CD4-positive, alpha-beta T cell treated with Interleukin-12 subunit alpha and Interleukin-12 subunit beta, for 1 hour (primary cell): ENCODE measurements around the gene CEP170.
"Not testable (repeated sequence)": the region's sequence is repeated elsewhere in the genome, so short reads cannot be mapped to it uniquely, and the experiment has no call there.

Experiments
- DNase-seq: peaks from one replicate; pipeline ENCODE4 v3.0.0-alpha.2; 2020

The CEP170 gene

DNA sequence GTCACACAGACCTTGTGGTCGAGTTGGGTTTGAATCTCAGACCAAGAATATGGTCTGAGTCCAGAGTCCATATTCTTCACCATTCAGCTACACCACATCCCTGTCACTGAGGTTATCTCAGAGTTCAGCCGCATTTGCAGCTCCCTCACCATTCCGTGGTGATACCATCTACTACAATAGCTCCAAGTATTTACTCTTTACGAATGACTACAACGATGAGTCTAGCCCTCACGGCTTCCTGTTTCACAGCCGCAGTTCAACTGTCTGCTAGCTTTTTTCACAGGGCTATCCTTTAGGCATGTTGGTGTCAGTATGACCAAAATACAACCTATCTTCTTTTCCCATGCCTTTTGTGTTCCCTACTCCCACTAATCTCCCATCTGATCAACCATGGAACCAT lies 104.2 kb downstream of the CEP170 start:
- not testable (repeated sequence) for DNase-seq

DNA sequence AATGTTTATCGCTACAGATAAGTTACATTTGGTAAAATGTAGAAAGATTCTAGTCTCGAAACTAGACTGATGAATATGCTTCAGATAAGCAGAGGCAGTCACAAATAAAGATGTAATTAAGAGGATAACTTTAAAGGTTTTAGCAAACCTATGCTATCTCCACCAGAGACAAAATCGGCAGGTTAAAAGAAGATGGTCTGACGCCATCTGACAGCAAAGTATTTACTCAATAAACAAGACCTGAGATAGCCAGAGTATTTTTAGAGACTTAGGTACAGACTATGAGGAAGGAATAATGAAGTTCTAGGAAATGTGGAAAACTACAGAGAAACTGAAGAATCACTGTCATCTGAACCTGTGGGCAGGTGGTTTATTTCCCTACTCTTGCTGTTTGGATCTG lies 106.0 kb downstream of the CEP170 start:
- DNase-seq: not testable (repeated sequence)

DNA sequence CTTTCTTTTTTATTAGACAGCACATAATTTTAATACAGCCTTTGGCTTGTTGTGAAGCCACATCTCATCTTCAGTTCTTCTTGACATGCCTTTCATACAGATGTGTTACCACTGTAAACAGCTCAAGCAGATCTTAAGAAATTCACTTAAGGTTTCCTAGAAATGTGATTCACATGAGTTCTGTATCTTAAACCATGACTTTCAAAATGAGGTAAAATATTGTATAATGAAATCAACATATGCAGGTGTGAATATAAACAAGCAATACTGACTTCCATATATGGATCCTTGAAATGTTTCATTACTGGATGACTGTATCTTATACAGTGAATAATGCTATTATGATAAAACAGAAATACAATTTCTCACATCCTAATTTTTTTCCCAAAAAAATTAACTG lies 107.7 kb downstream of the CEP170 start:
- DNase-seq: not testable (repeated sequence)

DNA sequence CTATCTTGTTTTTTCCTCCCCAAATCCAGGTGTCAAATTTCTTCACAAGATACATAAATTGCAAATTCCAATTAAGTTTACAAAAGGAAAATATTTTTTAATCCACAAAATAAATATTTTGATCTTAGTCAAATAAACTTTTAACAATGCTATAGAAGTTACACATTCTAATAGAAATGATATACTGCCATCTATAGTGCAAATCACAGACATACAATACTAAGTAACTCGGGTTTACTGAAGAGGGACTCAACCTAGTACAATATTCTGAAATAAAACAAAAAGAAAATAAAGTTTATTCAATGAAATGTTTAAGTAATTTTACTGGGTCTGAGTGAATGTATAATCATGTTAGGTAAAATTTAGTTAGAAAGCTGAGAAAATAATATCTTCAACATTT lies 114.6 kb downstream of the CEP170 start:
- not testable (repeated sequence) for DNase-seq

DNA sequence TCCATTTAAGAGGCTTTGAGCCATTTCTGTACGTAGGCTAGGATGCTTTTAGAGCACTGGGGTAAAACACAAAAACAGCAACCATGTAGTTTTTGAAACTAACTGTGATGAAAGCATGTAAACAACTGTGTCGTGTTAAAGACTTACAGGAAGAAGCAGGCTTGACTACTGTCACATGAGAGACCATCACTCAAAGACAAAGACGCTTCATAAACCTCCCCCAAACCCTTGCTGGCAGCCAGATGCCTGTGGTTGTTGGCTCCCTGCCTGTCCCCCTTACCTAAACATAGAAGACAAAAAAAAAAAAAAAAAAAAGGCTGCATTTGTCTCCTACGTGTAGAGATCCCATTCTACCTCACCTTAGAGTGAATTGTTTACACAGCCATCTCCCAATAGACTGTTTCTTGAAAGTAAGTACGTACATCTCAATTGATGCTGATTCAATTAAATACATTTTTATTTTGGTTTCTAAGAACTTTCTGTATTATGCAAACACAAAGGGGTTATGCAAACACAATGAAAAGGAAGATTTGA lies 132.1 kb downstream of the CEP170 start:
- not testable (repeated sequence) for DNase-seq

DNA sequence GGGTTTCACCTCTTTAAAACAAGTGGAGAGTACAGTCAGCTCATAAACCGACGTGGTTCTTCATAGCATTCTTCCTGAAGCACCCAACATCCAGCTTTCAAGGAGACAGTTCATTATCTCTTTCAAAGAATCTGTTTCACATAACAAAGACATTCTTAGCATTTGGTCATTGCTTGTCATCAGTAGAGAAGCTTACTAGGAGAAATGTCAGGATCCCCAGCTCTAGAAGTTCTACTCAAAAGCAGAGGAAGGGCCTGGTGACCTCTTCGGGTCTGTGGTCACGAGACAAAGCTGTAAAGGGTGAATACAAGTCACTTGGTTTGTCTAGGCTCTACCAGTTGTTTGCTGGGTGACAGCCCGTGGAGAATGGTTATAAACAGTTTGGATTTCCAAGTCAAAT lies 133.1 kb downstream of the CEP170 start:
- DNase-seq: not testable (repeated sequence)

DNA sequence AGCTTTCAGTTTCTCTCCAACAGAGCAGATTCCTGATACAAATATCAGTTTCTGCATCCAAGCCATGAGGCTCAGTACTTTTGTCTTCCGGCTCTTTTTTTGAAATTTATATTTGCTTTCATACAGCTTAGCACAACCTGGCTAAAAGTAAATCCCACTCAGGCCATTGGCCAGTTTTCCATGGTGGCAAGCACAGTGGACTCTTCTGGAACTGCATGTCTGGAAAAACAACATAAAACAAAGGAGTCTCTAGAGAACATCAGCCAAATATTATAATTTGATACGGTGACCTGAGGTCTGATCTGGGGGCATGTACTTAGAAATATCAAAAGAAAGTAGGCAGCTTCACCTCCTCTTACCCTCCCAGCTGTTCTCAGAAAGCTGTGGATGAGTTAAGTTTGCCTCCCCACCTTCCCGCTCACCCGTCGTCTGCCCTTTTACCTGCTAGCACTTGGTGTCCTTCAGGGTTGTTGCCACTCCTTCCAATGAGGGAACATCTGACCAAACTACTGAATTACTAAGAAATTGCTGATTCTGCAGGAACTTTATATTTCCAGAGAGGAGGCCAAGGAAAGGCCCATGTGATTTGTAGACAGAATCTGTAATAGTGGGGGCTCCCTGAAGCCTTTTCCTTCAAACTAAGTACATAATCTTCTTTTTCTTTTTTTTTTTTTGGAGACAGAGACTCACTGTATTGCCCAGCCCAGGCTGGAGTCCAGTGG lies 136.3 kb downstream of the CEP170 start:
- DNase-seq: not testable (repeated sequence)

DNA sequence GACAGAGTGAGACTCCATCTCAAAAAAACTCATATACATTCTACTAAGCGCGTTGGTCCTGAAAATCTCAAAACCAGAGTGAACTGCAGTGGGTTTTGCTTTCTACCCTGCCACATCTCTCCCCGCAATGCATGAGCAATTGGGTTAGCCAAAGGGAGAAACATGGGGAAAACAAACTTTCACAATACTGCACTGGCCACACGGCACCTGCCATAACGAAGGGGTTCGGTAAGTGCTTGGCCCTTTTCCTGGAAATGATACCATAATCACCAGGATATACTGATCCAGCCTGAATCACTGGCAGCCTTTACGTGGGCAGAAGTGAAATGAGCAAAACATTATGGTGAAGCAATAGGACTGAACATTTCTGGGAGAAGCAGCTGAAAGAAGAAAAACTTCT lies 138.9 kb downstream of the CEP170 start:
- not testable (repeated sequence) for DNase-seq

DNA sequence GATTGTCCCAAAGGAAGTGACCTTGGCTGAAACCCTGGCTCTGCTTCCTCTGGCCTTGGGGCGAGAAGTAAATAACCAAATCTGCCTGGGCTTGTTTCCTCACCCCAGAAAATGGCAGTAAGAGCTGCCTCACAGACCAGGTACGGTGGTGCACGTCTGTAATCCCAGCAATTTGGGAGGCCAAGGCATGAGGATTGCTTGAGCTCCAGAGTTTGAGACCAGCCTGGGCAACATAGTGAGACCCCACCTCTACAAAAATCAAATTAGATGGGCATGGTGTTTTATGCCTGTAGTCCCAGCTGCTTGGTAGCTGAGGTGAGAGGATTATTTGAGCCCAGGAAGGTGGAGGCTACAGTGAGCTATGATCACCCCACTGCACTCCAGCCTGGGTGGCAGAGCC lies 140.3 kb downstream of the CEP170 start:
- not testable (repeated sequence) for DNase-seq

DNA sequence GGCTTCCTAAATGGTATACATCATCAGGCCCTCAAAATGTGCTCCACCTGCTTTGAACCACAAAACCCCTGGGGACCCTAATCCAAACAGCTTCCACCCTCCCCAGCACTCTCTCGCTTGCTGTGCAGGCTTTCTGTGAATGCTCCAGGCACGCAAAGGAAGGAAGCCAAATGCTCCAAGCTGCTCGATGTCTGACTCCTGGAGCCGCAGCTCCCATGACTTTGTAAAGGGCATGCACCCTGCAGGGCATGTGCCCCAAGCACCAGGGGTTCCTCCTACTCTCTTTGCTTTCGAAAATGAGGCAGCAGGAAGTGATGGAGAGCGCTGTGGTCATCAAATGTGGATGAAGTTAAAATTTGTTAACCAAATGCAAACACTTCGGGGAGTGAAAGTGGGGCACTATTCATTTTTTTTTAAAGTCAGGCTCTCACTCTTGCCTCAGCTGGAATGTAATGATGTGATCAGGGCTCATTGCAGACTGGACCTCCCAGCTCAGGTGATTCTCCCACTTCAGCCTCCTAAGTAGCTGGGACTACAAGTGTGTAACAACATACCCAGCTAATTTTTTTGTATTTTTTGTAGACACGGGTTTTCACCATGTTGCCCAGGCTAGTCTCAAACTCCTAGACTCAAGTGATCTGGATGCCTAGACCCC lies 140.9 kb downstream of the CEP170 start:
- DNase-seq: not testable (repeated sequence)

DNA sequence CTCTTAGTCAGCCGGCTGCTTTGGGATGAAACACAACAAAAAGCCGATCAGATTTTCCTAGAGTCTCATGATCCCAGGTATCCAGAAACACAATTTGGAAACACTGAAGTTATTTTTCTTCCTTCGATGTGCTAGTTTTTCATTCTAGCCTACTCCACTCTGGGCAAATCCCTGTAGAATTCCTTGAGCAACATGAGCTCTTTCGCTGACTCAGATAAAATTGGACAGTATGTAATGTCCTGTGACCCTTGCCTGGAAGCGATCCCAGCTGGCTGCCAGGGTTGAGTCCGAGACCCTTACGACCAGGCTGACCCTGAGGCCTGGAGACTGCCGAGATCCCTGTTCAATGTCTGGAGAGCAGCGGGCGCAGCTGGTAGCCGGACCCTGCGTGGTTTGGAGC lies 147.9 kb downstream of the CEP170 start:
- DNase-seq: not testable (repeated sequence)

DNA sequence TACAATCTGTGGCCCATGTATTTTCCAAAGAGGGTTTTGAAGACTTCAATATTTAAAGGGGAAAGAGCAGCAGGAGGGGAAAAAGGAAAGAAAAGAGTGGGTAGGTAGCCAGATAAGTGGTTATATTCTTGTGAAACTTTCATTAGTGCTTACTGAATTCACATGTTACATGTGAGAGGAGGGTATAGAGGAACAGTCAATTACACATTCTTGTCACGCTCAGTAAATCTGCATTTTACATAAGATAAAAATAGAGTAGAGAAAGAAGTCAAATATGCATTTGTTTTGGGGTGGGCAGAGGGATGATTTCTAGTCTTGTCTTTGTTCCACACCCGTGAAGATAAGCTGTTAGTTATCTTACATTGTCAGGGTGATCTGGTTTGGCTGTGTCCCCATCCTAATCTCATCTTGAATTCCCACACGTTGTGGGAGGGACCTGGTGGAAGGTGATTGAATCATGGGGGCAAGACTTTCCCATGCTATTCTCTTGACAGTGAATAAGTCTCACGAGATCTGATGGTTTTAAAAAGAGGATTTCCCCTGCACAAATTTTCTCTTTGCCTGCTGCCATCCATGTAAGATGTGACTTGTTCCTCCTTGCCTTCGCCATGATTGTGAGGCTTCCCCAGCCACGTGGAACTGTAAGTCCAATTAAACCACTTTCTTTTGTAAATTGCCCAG lies 149.3 kb downstream of the CEP170 start:
- DNase-seq: not testable (repeated sequence)

DNA sequence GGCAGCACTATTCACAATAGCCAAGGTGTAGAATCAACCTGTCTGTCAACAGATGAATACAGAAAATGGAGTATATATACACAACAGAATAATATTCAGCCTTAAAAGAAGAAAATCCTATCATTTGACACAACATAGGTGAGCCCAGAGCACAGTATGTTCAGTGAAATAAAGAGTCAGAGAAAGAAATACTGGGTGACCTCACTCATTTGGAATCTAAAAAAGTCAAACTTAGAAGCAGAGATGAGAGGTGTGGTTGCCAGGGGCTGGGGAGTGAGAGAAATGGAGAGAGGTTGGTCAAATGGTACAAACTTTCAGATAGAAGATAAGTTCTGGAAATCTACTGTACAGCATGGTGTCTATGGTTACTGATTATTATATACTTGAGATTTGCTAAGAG lies 150.0 kb downstream of the CEP170 start:
- not testable (repeated sequence) for DNase-seq

DNA sequence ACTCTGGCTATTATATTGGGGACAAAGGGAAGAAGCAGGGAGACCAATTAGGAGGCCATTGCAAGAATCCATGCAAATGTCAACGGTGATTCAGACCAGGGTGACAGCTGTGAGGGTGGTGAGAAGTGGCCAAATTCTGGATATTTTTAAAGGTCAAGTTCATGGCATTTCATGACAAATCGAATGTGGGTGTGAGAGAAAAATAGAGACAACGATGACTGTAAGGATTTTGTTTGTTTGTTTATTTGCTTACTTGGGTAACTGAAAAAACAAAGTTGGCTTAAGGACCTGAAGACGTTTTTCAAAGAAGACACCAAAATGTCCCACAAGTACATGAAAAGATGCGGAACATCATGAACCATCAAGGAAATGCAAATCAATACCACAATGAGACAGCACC lies 150.6 kb downstream of the CEP170 start:
- DNase-seq: not testable (repeated sequence)

DNA sequence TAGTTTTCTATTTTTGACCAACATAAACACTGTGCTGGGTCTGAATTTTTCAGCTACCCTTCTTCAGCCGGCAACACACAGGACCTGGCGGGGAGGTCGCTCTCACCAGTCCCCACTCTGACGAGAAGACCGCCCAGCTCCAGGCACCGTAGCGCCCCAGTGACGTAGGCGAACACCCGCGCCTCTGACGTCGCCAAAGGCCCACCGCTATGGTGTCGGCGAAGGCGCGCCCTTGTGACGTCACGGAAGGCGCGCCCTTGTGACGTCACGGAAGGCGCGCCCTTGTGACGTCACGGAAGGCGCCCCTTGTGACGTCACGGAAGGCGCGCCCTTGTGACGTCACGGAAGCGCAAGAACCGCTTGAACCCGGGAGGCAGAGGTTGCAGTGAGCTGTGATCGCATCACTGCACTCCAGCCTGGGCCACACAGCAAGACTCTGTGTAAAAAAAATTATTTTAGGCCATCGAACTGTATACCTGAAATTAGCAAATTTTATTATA lies 153.5 kb downstream of the CEP170 start:
- DNase-seq: peak; percentile 82

DNA sequence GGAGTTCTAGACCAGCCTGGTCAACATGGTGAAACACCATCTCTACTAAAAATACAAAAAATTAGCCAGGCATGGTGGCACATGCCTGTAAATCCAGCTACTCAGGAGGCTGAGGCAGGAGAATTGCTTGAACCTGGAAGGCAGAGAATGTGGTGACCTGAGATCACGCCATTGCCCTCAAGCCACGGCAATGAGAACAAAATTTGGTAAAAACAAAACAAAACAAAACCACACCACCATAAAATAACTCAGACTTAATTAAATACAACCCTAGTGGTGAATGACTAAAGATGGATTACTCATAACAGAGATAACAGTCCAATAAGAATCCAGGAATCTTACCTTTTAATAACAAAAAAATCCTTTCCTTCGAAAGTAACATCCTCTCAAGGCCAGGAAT lies 167.7 kb downstream of the CEP170 start:
- not testable (repeated sequence) for DNase-seq
